ENCODE data around the gene PFKP.

The PFKP gene

GRCh38 chr10:3135006-3135405 is 67.7 kb downstream of the PFKP start:
- DNase-seq (ENCODE audit: low read depth in 2 of 2) = no peak

GRCh38 chr10:3136336-3136735 is 69.0 kb downstream of the PFKP start:
- no peak for DNase-seq (ENCODE audit: low read depth in 2 of 2)

- DNase-seq (ENCODE audit: low read depth in 2 of 2) = no peak
These were observed 69.6 kb downstream of the PFKP start for GRCh38 chr10:3136763-3137611.

- no peak for DNase-seq (ENCODE audit: low read depth in 2 of 2)
These were observed 70.8 kb downstream of the PFKP start for GRCh38 chr10:3137958-3138726.

GRCh38 chr10:3139216-3139910 is 72.0 kb downstream of the PFKP start:
- no peak for DNase-seq (ENCODE audit: low read depth in 2 of 2)

- no peak for DNase-seq (ENCODE audit: low read depth in 2 of 2)
These were observed 72.9 kb downstream of the PFKP start for GRCh38 chr10:3140280-3140679.

GRCh38 chr10:3141351-3142005 is 74.1 kb downstream of the PFKP start:
- DNase-seq (ENCODE audit: low read depth in 2 of 2) = no peak

- no peak for DNase-seq (ENCODE audit: low read depth in 2 of 2)
These were observed 75.0 kb downstream of the PFKP start for GRCh38 chr10:3142146-3142875.

- no peak for DNase-seq (ENCODE audit: low read depth in 2 of 2)
These were observed 76.0 kb downstream of the PFKP start for GRCh38 chr10:3143366-3143765.

GRCh38 chr10:3143791-3144434 is 76.6 kb downstream of the PFKP start:
- no peak for DNase-seq (ENCODE audit: low read depth in 2 of 2)

- no peak for DNase-seq (ENCODE audit: low read depth in 2 of 2)
These were observed 78.0 kb downstream of the PFKP start for GRCh38 chr10:3145366-3145765.

- no peak for DNase-seq (ENCODE audit: low read depth in 2 of 2)
These were observed 78.9 kb downstream of the PFKP start for GRCh38 chr10:3146289-3146688.

GRCh38 chr10:3147117-3147820 is 79.9 kb downstream of the PFKP start:
- no peak for DNase-seq (ENCODE audit: low read depth in 2 of 2)

GRCh38 chr10:3148041-3148440 is 80.7 kb downstream of the PFKP start:
- no peak for DNase-seq (ENCODE audit: low read depth in 2 of 2)

- DNase-seq (ENCODE audit: low read depth in 2 of 2) = no peak
These were observed 81.6 kb downstream of the PFKP start for GRCh38 chr10:3148994-3149393.

GRCh38 chr10:3149918-3150317 is 82.6 kb downstream of the PFKP start:
- DNase-seq (ENCODE audit: low read depth in 2 of 2) = no peak

- no peak for DNase-seq (ENCODE audit: low read depth in 2 of 2)
These were observed 83.0 kb downstream of the PFKP start for GRCh38 chr10:3150366-3150765.

GRCh38 chr10:3150961-3151360 is 83.6 kb downstream of the PFKP start:
- DNase-seq (ENCODE audit: low read depth in 2 of 2) = no peak

GRCh38 chr10:3151889-3152565 is 84.7 kb downstream of the PFKP start:
- no peak for DNase-seq (ENCODE audit: low read depth in 2 of 2)

GRCh38 chr10:3152566-3152935 is 85.2 kb downstream of the PFKP start:
- no peak for DNase-seq (ENCODE audit: low read depth in 2 of 2)
